HG02571 (cell line): ENCODE data around the gene AMZ1.
A peak's percentile ranks its signal among the peaks of the same experiment; 100 is the strongest.
"Not testable (repeated sequence)": the region's sequence is repeated elsewhere in the genome, so short reads cannot be mapped to it uniquely, and the experiment has no call there.

Source experiments
- ATAC-seq: cut with Tn5 transposase; IDR thresholded peaks from one replicate; pipeline ENCODE4 v1.9.1; 2021; ENCODE audit warnings: mild to moderate bottlenecking, moderate library complexity; ENCODE audit not compliant: unreplicated experiment

The AMZ1 gene

GRCh38 chr7:2689951-2690705 is 2.1 kb downstream of the AMZ1 start:
- no peak for ATAC-seq

- ATAC-seq, result no peak
Measured at GRCh38 chr7:2691011-2691707, 3.2 kb downstream of the AMZ1 start.

DNA sequence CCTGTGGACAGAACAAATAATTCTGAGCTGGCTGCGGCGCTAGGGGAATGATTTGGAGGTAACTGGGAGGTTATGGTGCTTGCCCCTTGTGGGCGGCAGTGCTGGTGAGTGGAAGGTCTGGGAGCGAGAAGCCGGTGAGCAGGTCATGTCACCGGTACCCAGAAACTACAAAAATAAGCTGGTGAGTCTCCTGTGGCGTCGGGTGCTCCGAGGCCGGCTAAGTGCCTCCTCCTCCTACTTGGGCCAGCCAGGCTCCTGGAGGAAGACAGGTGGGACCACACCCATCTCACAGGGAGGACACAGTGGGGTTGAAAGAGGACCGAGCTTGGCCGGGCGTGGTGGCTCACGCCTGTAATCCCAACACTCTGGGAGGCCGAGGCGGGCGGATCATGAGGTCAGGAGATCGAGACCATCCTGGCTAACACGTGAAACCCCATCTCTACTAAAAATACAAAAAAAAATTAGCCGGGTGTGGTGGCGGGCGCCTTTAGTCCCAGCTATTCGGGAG is 4.0 kb downstream of the AMZ1 start:
- ATAC-seq, result not testable (repeated sequence)

- no peak for ATAC-seq
Measured at GRCh38 chr7:2692543-2692942, 4.5 kb downstream of the AMZ1 start.

DNA sequence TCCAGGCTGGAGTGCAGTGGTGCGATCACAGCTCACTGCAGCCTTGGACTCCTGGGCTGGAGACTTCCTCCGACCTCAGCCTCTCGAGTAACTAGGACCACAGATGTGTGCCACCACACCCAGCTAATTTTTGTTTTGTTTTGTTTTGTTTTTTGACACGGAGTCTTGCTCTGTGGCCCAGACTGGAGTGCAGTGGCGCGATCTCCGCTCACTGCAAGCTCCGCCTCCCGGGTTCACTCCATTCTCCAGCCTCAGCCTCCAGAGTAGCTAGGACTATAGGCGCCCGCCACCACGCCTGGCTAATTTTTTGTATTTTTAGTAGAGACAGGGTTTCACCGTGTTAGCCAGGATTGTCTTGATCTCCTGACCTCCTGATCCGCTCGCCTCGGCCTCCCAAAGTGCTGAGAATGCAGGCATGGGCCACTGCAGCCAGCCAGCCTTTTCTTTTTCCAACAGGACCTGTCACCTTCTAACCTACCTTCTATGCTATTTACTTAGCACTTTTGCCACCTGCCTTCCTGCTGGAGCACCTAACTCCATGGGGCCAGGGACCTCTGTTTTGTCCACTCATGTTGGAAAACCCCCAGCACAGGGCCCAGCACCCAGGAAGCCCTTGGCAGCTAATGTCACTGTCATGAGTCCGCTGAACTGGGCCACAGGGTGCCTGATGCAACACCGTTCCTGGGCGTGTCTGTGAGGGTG is 5.6 kb downstream of the AMZ1 start:
- not testable (repeated sequence) for ATAC-seq

- ATAC-seq, result not testable (repeated sequence)
Measured at GRCh38 chr7:2694122-2694436, 6.1 kb downstream of the AMZ1 start.

GRCh38 chr7:2698581-2699288 is 10.7 kb downstream of the AMZ1 start:
- ATAC-seq, result peak; percentile 86

DNA sequence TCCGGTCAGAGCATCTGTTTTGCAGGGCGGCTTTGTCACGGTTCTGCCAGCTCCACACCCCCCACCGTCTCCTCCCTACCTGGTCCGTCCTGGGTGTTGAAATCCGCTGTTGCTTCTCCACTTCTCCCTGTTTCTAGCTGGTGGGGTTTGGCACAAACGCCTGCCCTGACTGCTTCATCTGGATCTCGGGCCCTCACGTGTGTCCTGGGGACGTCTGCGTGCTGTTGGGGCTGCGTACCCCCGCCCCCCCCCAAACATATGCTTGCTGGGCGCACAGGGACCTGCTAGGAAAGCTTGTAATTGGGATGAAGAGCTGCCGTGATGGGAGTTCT is 11.3 kb downstream of the AMZ1 start:
- ATAC-seq, result no peak

DNA sequence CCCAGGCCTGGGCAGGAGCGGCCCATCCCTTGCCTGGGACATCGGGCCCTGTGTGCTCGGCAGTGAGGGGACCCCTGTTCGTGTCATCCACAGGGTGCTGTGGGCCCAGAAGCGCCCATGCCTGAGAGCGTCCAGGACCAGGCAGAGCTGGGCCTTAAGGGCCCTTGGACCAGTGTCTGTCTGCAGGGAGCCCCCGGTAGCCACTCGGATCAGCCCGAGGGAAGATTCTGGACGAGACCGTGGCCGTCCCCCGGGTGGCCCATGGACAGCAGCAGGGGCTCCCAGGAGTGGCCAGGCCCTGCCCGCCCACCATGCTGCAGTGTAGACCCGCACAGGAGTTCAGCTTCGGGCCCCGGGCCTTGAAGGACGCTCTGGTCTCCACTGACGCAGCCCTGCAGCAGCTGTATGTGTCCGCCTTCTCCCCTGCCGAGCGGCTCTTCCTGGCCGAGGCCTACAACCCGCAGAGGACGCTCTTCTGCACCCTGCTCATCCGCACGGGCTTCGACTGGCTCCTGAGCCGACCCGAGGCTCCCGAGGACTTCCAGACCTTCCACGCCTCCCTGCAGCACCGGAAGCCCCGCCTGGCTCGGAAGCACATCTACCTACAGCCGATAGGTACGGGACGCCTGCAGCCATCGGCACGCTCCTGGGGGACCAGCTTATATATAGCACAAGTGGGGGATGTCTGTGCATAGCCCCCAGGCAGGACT is 12.3 kb downstream of the AMZ1 start:
- no peak for ATAC-seq

DNA sequence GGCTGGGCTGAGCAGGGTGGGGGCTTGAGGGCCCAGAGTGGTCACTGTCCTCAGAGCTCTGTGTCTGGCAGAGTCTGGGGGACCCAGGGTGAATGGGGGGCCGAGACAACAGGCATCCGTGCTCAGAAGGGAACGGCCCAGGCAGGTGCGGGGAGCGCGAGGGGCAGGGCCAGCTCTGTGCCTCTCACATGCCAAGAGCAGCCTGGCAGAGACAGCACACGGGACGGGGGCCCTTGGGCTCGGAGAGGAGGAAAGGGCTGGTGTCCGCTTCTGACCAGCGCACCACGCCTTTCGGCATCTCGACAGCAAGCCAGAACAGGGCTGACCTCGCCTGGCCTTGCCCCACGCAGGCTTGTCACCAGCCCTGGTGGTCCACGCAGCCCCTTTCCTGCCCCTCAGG is 13.4 kb downstream of the AMZ1 start:
- no peak for ATAC-seq

DNA sequence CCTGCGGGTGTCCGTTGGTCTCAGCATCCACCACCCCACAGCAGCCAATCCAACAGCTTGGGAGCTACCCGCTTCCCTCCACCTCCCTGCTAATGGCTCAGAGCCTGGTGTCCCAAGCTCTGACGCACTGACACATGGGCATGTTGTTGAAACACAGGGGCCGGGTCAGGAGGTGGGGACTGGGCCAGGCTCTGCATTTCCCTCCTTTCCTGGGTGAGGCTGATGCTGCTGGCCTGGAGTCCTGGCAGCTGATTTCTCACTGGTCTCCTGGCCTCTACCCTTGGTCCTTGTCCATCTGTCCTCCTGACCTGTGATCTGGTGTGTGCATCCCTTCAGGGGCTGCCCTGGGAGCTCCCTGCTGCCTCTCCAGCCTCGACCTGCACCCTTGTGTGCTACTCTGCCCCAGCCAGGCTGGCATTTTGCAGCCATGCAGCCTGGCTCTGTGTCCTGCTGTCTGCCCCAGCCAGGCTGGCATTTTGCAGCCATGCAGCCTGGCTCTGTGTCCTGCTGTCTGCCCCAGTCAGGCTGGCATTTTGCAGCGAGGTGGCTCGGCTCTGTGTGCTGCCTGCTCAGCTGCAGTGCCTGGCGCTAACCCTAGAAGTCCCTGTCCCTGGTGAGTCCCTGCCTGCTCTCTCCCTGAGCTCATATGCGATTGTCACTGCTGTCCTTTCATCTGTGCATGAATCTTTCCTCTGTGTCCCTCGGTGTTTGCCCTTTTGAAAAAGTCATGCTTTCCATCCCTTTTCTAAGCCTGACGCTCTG is 14.0 kb downstream of the AMZ1 start:
- ATAC-seq, result no peak

DNA sequence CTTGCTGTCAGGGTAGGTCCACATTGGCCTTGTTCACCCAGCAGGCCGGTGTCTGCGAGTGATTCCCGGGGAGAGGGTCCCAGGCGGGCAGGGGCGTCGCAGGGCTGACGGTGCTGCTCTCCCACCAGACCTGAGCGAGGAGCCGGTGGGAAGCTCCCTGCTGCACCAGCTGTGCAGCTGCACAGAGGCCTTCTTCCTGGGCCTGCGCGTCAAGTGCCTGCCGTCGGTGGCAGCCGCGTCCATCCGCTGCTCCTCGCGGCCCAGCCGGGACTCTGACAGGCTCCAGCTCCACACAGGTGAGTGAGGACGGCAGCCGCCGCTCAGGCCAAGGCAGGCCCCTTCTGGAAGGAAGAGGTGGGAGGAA is 14.6 kb downstream of the AMZ1 start:
- ATAC-seq, result no peak

- no peak for ATAC-seq
Measured at GRCh38 chr7:2705371-2706096, 17.5 kb downstream of the AMZ1 start.

DNA sequence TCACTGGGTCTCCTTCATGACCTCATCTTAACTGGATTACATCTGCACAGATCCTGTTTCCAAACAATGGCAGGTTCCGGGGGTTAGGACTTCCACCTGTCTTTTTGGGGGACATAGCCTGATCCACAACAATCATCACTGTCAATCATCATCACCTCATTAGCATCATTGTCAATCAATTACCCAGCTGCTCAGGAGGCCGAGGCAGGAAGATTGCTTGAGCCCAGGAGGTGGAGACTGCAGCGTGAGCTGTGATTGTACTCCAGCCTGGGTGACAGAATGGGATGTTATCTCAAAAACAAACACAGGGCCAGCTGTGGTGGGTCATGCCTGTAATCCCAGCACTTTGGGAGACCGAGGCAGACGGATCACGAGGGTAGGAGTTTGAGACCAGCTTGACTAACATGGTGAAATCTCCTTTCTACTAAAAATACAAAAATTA is 18.7 kb downstream of the AMZ1 start:
- ATAC-seq, result no peak

- no peak for ATAC-seq
Measured at GRCh38 chr7:2707481-2707880, 19.5 kb downstream of the AMZ1 start.

DNA sequence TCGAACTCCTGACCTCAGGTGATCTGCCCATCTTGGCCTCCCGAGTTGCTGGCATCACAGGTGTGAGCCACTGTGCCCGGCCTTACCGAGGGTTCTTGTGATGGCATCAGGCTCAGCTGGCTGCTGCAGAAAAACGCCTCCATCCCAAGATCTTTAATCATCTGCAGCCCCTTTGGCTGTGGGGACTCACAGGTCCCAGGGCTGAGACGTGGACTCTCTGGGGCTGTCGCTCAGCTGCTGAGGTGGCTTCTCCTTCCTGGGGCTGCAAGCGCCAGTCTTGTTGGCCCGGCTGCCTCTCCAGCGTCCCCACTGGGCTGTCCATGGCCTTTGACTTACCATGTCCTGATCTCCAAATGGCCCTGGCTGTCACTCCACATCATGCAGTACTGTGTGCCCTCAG is 20.0 kb downstream of the AMZ1 start:
- ATAC-seq, result no peak

DNA sequence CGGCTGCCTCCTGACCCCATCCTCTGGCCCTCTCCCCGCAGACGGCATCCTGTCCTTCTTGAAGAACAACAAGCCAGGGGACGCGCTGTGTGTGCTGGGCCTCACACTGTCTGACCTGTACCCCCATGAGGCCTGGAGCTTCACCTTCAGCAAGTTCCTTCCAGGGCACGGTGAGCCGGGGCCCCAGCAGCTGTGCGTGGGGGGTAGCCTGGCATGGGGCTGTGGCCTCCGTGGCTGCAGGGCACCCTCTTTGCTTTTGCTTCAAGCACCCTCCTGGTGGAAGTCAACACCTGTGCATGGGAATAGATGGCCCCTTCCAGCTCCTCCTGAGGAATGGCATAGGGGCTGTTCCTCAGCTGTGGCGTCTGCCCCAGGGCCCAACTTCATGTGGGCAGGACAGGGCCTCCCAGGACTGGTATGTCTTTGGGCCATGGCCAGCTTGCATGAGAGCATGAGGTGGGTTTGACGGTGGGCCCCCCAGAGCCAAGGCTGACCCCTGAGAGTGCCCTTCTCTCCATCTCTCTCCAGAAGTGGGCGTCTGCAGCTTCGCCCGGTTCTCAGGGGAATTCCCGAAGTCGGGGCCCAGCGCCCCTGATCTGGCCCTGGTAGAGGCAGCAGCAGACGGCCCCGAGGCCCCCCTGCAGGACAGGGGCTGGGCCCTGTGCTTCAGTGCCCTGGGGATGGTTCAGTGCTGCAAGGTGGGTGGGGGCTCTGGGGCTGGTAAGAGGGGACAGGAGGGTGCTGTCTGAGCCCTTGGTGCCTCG is 20.7 kb downstream of the AMZ1 start:
- no peak for ATAC-seq

DNA sequence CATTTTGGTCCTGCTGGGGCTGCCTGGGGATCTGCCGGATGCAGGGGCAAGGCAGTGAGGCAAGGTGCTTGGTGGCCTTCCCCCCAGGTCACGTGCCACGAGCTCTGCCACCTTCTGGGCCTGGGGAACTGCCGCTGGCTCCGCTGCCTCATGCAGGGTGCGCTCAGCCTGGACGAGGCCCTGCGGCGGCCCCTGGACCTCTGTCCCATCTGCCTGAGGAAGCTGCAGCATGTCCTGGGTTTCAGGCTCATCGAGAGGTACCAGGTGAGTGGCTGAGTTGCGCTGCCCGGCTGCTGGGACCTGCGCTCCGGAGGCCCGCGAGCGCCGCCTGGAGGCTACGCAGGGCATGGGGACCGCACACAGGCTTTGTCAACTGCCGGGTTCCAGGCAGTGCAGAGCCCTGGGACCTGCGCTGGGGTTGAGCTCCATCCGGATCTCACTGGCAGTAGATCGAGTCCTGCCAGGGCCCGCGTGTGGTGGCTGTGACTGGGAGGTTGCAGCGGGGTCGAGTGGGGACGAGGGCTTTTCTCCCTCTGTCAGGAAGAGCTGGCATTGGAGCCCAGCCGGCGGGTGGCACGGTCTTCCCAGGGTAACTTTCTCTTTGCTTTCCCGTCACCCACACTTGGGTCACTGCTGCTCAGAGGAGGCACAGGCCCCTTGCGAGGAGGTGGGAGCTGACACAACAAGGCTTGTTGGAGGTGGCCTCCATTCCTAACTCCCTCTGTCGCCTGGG is 21.7 kb downstream of the AMZ1 start:
- peak; percentile 77 for ATAC-seq
